Pulmonary artery endothelial cell (primary cell): Measurements from ENCODE around the gene C16orf95. TPM values are rescaled to one million over a fixed set of nuclear protein-coding genes. Genes with fewer than 3 reads are reported as not detected.
"Not testable (repeated sequence)": the region's sequence is repeated elsewhere in the genome, so short reads cannot be mapped to it uniquely, and the experiment has no call there.

Experiments used
- DNase-seq: peaks from one replicate; pipeline ENCODE4 v3.0.0-alpha.2; 2011; ENCODE audit warnings: low read depth, low spot score
- total RNA-seq: library from RNA; depleted of rRNA; stranded (reverse); fragments of >200 nt; gene quantifications from 2 replicates; pipeline ENCODE4 v1.2.3, GENCODE V29; 2014

C16orf95 gene
- total RNA-seq, 1 donor from 2014 or later: 4.3 TPM

GRCh38 chr16:87346517-87347060 lies 29.4 kb upstream of the C16orf95 start:
- no peak for DNase-seq

GRCh38 chr16:87345726-87346424 lies 28.7 kb upstream of the C16orf95 start:
- DNase-seq: no peak

- no peak for DNase-seq
Measured at GRCh38 chr16:87344931-87345631, 27.9 kb upstream of the C16orf95 start.

GRCh38 chr16:87344165-87344930 lies 27.2 kb upstream of the C16orf95 start:
- no peak for DNase-seq

GRCh38 chr16:87343753-87344050 lies 26.5 kb upstream of the C16orf95 start:
- no peak for DNase-seq

- DNase-seq: no peak
Measured at GRCh38 chr16:87342978-87343752, 26.0 kb upstream of the C16orf95 start.

- no peak for DNase-seq
Measured at GRCh38 chr16:87342504-87342903, 25.3 kb upstream of the C16orf95 start.

- no peak for DNase-seq
Measured at GRCh38 chr16:87340198-87340597, 23.0 kb upstream of the C16orf95 start.

GRCh38 chr16:87339724-87340105 lies 22.5 kb upstream of the C16orf95 start:
- DNase-seq: not testable (repeated sequence)

GRCh38 chr16:87339086-87339723 lies 22.0 kb upstream of the C16orf95 start:
- no peak for DNase-seq

- no peak for DNase-seq
Measured at GRCh38 chr16:87338155-87338765, 21.1 kb upstream of the C16orf95 start.

GRCh38 chr16:87337262-87337771 lies 20.1 kb upstream of the C16orf95 start:
- no peak for DNase-seq

- DNase-seq: no peak
Measured at GRCh38 chr16:87336434-87337240, 19.4 kb upstream of the C16orf95 start.

GRCh38 chr16:87335625-87336433 lies 18.6 kb upstream of the C16orf95 start:
- DNase-seq: no peak

- DNase-seq: no peak
Measured at GRCh38 chr16:87334651-87335624, 17.7 kb upstream of the C16orf95 start.

GRCh38 chr16:87333581-87334331 lies 16.6 kb upstream of the C16orf95 start:
- DNase-seq: no peak

- no peak for DNase-seq
Measured at GRCh38 chr16:87333101-87333500, 15.9 kb upstream of the C16orf95 start.
